Retinal pigment epithelial cell (primary cell): ENCODE data around the gene POFUT2.
A peak's percentile ranks its signal among the peaks of the same experiment; 100 is the strongest.
"Not testable (repeated sequence)": the region's sequence is repeated elsewhere in the genome, so short reads cannot be mapped to it uniquely, and the experiment has no call there.

Experiments
- DNase-seq: peaks from one replicate; pipeline ENCODE4 v3.0.0-alpha.2; 2010; ENCODE audit warnings: low read depth
- H3K4me3 ChIP-seq: 2 replicates; pipeline ENCODE4 v1.5.1; 2011; ENCODE audit warnings: mild to moderate bottlenecking, low read length, control low read depth, moderate library complexity
- TF ChIP-seq, protein P1 (sequence below): conservative IDR thresholded peaks from 2 replicates; pipeline ENCODE4 v1.5.1; 2011; ENCODE audit warnings: low read depth, low read length, control low read depth, inconsistent platforms

POFUT2 gene

GRCh38 chr21:45308194-45309068 lies 20.7 kb upstream of the POFUT2 start:
- DNase-seq: no peak
- H3K4me3 ChIP-seq: no peak overlapping the region
- TF ChIP-seq, protein P1, sequence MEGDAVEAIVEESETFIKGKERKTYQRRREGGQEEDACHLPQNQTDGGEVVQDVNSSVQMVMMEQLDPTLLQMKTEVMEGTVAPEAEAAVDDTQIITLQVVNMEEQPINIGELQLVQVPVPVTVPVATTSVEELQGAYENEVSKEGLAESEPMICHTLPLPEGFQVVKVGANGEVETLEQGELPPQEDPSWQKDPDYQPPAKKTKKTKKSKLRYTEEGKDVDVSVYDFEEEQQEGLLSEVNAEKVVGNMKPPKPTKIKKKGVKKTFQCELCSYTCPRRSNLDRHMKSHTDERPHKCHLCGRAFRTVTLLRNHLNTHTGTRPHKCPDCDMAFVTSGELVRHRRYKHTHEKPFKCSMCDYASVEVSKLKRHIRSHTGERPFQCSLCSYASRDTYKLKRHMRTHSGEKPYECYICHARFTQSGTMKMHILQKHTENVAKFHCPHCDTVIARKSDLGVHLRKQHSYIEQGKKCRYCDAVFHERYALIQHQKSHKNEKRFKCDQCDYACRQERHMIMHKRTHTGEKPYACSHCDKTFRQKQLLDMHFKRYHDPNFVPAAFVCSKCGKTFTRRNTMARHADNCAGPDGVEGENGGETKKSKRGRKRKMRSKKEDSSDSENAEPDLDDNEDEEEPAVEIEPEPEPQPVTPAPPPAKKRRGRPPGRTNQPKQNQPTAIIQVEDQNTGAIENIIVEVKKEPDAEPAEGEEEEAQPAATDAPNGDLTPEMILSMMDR: no peak

- not testable (repeated sequence) for H3K4me3 ChIP-seq, DNase-seq
Measured at GRCh38 chr21:45307597-45308158, 20.0 kb upstream of the POFUT2 start.

DNA sequence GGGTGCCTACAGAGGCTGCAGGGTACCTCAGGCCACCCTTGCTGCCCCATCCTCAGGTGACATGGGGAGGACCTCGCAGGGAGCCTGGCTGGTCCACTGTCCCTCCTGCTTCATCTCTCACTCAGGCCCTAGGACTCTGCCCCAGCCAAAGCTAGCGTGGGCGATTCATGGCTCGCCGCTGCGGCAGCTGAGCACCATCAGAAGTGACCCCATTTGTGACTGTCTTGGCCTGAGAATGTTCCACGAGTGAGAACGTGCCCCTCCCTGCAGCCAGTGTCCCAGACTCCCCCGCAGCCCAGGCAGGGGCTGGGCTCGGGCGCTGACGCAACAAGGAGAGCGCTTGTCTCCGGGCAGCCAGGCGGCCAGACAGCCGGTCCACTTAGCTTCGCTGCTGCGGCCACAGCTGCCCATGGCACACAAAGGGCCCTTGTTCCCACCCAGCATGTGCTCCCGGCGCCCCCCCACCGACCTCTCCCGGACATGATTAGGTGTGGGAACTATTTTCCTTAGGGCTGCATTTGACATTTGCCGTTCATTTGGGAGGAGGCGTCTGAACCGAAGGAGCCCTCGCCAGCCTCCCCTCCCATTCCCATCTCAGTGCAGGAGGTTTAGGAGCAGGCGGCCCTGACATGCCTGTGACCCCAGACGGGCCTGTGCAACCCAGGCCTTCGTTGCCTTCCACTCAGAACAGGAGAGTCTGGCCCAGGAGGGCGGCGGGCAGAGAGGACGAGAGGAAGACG lies 19.3 kb upstream of the POFUT2 start:
- TF ChIP-seq, protein P1: no peak
- H3K4me3 ChIP-seq: peak overlapping the region; percentile 5
- peak; percentile 89 for DNase-seq

GRCh38 chr21:45306453-45306831 lies 18.7 kb upstream of the POFUT2 start:
- TF ChIP-seq, protein P1: peak; percentile 11
- no peak overlapping the region for H3K4me3 ChIP-seq
- DNase-seq: no peak

- TF ChIP-seq, protein P1: no peak
- DNase-seq: no peak
- H3K4me3 ChIP-seq: no peak overlapping the region
Measured at GRCh38 chr21:45305836-45306235, 18.1 kb upstream of the POFUT2 start.

DNA sequence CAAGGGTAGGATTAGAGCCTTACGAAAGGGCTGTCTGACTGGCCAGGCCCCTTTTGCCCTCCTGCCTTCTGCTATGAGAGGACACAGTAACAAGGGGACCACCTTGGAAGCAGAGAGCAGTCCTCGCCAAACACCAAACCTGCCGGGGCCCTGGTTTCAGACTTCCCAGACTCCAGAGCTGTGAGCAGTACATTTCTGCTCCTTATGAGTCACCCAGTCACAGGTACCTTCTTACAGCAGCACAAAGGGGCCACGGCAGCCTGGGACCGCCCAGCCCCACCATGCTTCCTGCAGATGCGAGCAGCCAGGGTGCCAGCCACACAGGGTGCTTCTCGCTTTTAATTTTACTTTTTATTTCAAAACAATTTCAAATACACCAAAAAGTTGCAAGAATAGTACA lies 17.2 kb upstream of the POFUT2 start:
- DNase-seq: peak; percentile 88
- TF ChIP-seq, protein P1: no peak
- H3K4me3 ChIP-seq: no peak overlapping the region

GRCh38 chr21:45304476-45304830 lies 16.8 kb upstream of the POFUT2 start:
- DNase-seq: no peak
- H3K4me3 ChIP-seq: no peak overlapping the region
- TF ChIP-seq, protein P1: no peak
